Measurements from ENCODE around the gene ADAT3.

DNA sequence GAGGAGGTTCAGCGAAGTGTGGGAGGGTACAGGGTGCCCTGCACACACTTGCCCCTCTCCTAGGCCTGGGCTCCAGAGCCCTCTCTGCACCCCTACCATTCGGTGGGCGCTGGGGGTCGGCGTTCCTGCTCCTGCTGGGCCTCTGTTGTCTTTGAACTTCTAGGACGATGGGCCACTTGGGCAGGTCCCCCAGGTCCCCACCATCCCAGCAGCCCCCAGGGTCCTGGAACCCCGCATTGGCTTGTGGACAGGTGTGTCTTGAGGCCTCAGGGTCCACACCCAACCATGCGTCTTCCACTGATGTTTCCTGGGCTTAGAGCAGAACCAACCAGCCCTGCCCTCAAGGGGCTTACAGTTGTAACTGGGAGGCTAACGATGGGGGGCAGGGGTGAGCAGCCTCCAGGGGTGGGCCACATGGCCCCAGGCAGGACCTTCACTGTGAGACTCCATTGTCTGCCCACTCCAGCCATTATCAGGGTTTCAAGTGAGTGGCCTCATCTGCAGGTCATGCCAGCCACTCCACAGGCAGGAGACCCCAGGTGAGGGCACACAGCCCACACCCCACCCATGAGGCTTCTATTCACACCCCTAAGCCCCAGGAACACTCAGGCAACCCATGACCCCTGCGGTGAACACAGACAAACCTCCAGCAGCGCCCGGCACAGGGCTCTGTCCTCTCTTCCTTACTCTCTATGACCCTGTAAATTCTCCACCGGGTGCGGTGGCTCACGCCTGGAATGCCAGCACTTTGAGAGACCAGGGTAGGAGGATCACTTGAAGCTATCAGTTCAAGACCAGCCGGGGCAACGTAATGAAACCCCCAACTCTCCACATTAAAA lies 39.8 kb upstream of the ADAT3 start:
- no peak for TF ChIP-seq POLR2A (IDR thresholded peaks at IDR 0.05)
- no peak for TF ChIP-seq POLR2AphosphoS5 (IDR thresholded peaks at IDR 0.05)
- TF ChIP-seq, protein P1, sequence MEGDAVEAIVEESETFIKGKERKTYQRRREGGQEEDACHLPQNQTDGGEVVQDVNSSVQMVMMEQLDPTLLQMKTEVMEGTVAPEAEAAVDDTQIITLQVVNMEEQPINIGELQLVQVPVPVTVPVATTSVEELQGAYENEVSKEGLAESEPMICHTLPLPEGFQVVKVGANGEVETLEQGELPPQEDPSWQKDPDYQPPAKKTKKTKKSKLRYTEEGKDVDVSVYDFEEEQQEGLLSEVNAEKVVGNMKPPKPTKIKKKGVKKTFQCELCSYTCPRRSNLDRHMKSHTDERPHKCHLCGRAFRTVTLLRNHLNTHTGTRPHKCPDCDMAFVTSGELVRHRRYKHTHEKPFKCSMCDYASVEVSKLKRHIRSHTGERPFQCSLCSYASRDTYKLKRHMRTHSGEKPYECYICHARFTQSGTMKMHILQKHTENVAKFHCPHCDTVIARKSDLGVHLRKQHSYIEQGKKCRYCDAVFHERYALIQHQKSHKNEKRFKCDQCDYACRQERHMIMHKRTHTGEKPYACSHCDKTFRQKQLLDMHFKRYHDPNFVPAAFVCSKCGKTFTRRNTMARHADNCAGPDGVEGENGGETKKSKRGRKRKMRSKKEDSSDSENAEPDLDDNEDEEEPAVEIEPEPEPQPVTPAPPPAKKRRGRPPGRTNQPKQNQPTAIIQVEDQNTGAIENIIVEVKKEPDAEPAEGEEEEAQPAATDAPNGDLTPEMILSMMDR (IDR thresholded peaks at IDR 0.05): no peak

Data from stomach (tissue), 4 donors.